Trophoblast cell (in vitro differentiated cells and primary cell): ENCODE results near the gene F5.

Experiments
- DNase-seq, 2 donors: peaks; one replicate each; pipeline ENCODE4 v3.0.0-alpha.2; 2016
- H2AFZ ChIP-seq: 2 replicates; pipeline ENCODE4 v1.6.1; 2013; ENCODE audit warnings: low read length, moderate library complexity, mild to moderate bottlenecking; ENCODE audit not compliant: insufficient read depth, poor library complexity
- H2AK5ac ChIP-seq: 2 replicates; pipeline ENCODE4 v1.6.1; 2013; ENCODE audit warnings: mild to moderate bottlenecking, low read length
- H2BK120ac ChIP-seq: 2 replicates; pipeline ENCODE4 v1.6.1; 2013; ENCODE audit warnings: low read length, mild to moderate bottlenecking, moderate library complexity; ENCODE audit not compliant: insufficient read depth, poor library complexity
- H2BK12ac ChIP-seq: 2 replicates; pipeline ENCODE4 v1.6.1; 2013; ENCODE audit warnings: mild to moderate bottlenecking, low read length, moderate library complexity
- H2BK5ac ChIP-seq: 2 replicates; pipeline ENCODE4 v1.6.1; 2013; ENCODE audit warnings: low read length, low read depth, moderate library complexity, mild to moderate bottlenecking; ENCODE audit not compliant: poor library complexity
- H3K14ac ChIP-seq: 2 replicates; pipeline ENCODE4 v1.6.1; 2013; ENCODE audit warnings: mild to moderate bottlenecking, low read length
- H3K18ac ChIP-seq: 2 replicates; pipeline ENCODE4 v1.6.1; 2013; ENCODE audit warnings: mild to moderate bottlenecking, low read length
- H3K23ac ChIP-seq: 2 replicates; pipeline ENCODE4 v1.6.1; 2013; ENCODE audit warnings: low read length
- H3K27ac ChIP-seq: 2 replicates; pipeline ENCODE4 v1.5.1; 2013; ENCODE audit warnings: low read depth, mild to moderate bottlenecking, inconsistent platforms, low read length, moderate library complexity
- H3K27me3 ChIP-seq: 2 replicates; pipeline ENCODE4 v1.6.1; 2013; ENCODE audit warnings: inconsistent platforms, mild to moderate bottlenecking, low read length, moderate library complexity; ENCODE audit not compliant: insufficient read depth
- H3K36me3 ChIP-seq, 2 experiments: 1 replicate in 1 of 2; 2 replicates in 1 of 2; pipeline ENCODE4 v1.6.1; 2013; ENCODE audit warnings: low read length in 2 of 2, mild to moderate bottlenecking in 2 of 2, moderate library complexity in 1 of 2; ENCODE audit not compliant: insufficient read depth in 2 of 2, control insufficient read depth in 1 of 2
- H3K4ac ChIP-seq: 2 replicates; pipeline ENCODE4 v1.6.1; 2013; ENCODE audit warnings: low read depth, mild to moderate bottlenecking, low read length, moderate library complexity
- H3K4me1 ChIP-seq, 2 experiments: 1 replicate in 1 of 2; 2 replicates in 1 of 2; pipeline ENCODE4 v1.6.1; 2013; ENCODE audit warnings: low read length in 2 of 2, mild to moderate bottlenecking in 2 of 2, moderate library complexity in 1 of 2; ENCODE audit not compliant: insufficient read depth in 2 of 2, control insufficient read depth in 1 of 2
- H3K4me2 ChIP-seq: 2 replicates; pipeline ENCODE4 v1.6.1; 2013; ENCODE audit warnings: inconsistent platforms, mild to moderate bottlenecking, low read length, moderate library complexity
- H3K4me3 ChIP-seq: 2 replicates; pipeline ENCODE4 v1.5.1; 2013; ENCODE audit warnings: mild to moderate bottlenecking, low read depth, low read length, inconsistent platforms
- H3K79me1 ChIP-seq: one replicate; pipeline ENCODE4 v1.6.1; 2013; ENCODE audit warnings: low read length
- H3K79me2 ChIP-seq: 2 replicates; pipeline ENCODE4 v1.6.1; 2013; ENCODE audit warnings: low read length, mild to moderate bottlenecking; ENCODE audit not compliant: control insufficient read depth, insufficient read depth, poor library complexity
- H3K9ac ChIP-seq: 2 replicates; pipeline ENCODE4 v1.6.1; 2013; ENCODE audit warnings: mild to moderate bottlenecking, low read length
- H3K9me3 ChIP-seq: 2 replicates; pipeline ENCODE4 v1.6.1; 2013; ENCODE audit warnings: low read depth, mild to moderate bottlenecking, control low read depth, inconsistent platforms, low read length; ENCODE audit not compliant: insufficient read depth
- H4K12ac ChIP-seq: 2 replicates; pipeline ENCODE4 v1.6.1; 2013; ENCODE audit warnings: low read depth, mild to moderate bottlenecking, low read length, moderate library complexity
- H4K8ac ChIP-seq: 2 replicates; pipeline ENCODE4 v1.6.1; 2013; ENCODE audit warnings: low read depth, mild to moderate bottlenecking, low read length, moderate library complexity
- H4K91ac ChIP-seq: one replicate; pipeline ENCODE4 v1.6.1; 2013; ENCODE audit warnings: low read depth, mild to moderate bottlenecking, low read length, moderate library complexity
- WGBS: extraction: QIAGEN DNeasy Blood & Tissue Kit; methylation state at CpG from one replicate; pipeline ENCODE4 v1.1.7; 2013; ENCODE audit warnings: missing lambda C conversion rate; ENCODE audit not compliant: insufficient read length, insufficient coverage; ENCODE audit errors: extremely low coverage; 5-methylcytosine and 5-hydroxymethylcytosine counted together

F5 gene

GRCh38 chr1:169557131-169557530 is 29.1 kb downstream of the F5 start:
- Histone ChIP-seq H3K18ac (no peak overlapping the region), H2AFZ (no peak overlapping the region), H3K4me2 (no peak overlapping the region), H3K27me3 (no peaks in the 10 kb centered on the region), H2BK120ac (no peak overlapping the region), H3K14ac (no peak overlapping the region), H3K79me1 (no peaks in the 10 kb centered on the region), H3K4me1 (no peaks in the 10 kb centered on the region), H3K27ac (no peak overlapping the region), H3K4ac (no peak overlapping the region), H3K4me3 (no peak overlapping the region), H4K12ac (no peak overlapping the region), H4K8ac (no peak overlapping the region), H3K9me3 (no peaks in the 10 kb centered on the region), H2AK5ac (no peak overlapping the region), H3K36me3 (no peaks in the 10 kb centered on the region), H3K23ac (no peak overlapping the region), H2BK5ac (no peak overlapping the region), H3K79me2 (no peaks in the 10 kb centered on the region), H3K9ac (no peak overlapping the region), H2BK12ac (no peak overlapping the region), H4K91ac (no peak overlapping the region)
- DNase-seq, result no peak
- no CpG with 5 or more reads among the region's 5 CpGs for WGBS

GRCh38 chr1:169550294-169550693 is 36.0 kb downstream of the F5 start:
- Histone ChIP-seq H3K36me3 (no peaks in the 10 kb centered on the region), H2AK5ac (no peak overlapping the region), H3K4me2 (no peak overlapping the region), H2BK120ac (no peak overlapping the region), H4K12ac (no peak overlapping the region), H3K9ac (no peak overlapping the region), H4K8ac (peak overlapping the region; percentile 34), H3K27me3 (no peaks in the 10 kb centered on the region), H2BK5ac (no peak overlapping the region), H4K91ac (no peak overlapping the region), H2AFZ (no peak overlapping the region), H3K18ac (no peak overlapping the region), H3K27ac (no peak overlapping the region), H2BK12ac (no peak overlapping the region), H3K79me1 (no peaks in the 10 kb centered on the region), H3K4me3 (no peak overlapping the region), H3K4me1 (no peaks in the 10 kb centered on the region), H3K9me3 (no peaks in the 10 kb centered on the region), H3K4ac (no peak overlapping the region), H3K14ac (no peak overlapping the region), H3K79me2 (no peaks in the 10 kb centered on the region), H3K23ac (no peak overlapping the region)
- peak in 1 of 2 donors; percentile 67 for DNase-seq
- WGBS, result no CpG with 5 or more reads among the region's 4 CpGs

GRCh38 chr1:169548282-169548681 is 38.0 kb downstream of the F5 start:
- no peak overlapping the region for H3K4me2 ChIP-seq
- H3K23ac ChIP-seq, result no peak overlapping the region
- no peak overlapping the region for H4K8ac ChIP-seq
- H3K4ac ChIP-seq, result no peak overlapping the region
- H3K27ac ChIP-seq, result no peak overlapping the region
- no peak overlapping the region for H2AFZ ChIP-seq
- no peaks in the 10 kb centered on the region for H3K79me1 ChIP-seq
- H2BK5ac ChIP-seq, result no peak overlapping the region
- H3K14ac ChIP-seq, result no peak overlapping the region
- H3K18ac ChIP-seq, result no peak overlapping the region
- no peaks in the 10 kb centered on the region for H3K79me2 ChIP-seq
- H3K36me3 ChIP-seq, result no peaks in the 10 kb centered on the region
- H4K12ac ChIP-seq, result no peak overlapping the region
- DNase-seq, result no peak
- H2BK120ac ChIP-seq, result no peak overlapping the region
- WGBS, result no CpG with 5 or more reads among the region's 2 CpGs
- no peak overlapping the region for H4K91ac ChIP-seq
- H3K9ac ChIP-seq, result no peak overlapping the region
- H3K9me3 ChIP-seq, result no peaks in the 10 kb centered on the region
- H3K27me3 ChIP-seq, result no peaks in the 10 kb centered on the region
- no peaks in the 10 kb centered on the region for H3K4me1 ChIP-seq
- peak overlapping the region; percentile 29 for H2BK12ac ChIP-seq
- H3K4me3 ChIP-seq, result no peak overlapping the region
- H2AK5ac ChIP-seq, result no peak overlapping the region

- WGBS, result no CpG with 5 or more reads among the region's 15 CpGs
- H2AFZ ChIP-seq, result no peak overlapping the region
- no peak overlapping the region for H3K14ac ChIP-seq
- no peak overlapping the region for H3K23ac ChIP-seq
- no peak overlapping the region for H3K4me3 ChIP-seq
- H4K12ac ChIP-seq, result no peak overlapping the region
- no peaks in the 10 kb centered on the region for H3K36me3 ChIP-seq
- H3K18ac ChIP-seq, result no peak overlapping the region
- no peak overlapping the region for H2BK5ac ChIP-seq
- no peak overlapping the region for H3K4ac ChIP-seq
- no peaks in the 10 kb centered on the region for H3K79me2 ChIP-seq
- H2BK12ac ChIP-seq, result no peak overlapping the region
- no peak overlapping the region for H4K91ac ChIP-seq
- H3K27ac ChIP-seq, result no peak overlapping the region
- no peaks in the 10 kb centered on the region for H3K27me3 ChIP-seq
- H3K4me2 ChIP-seq, result no peak overlapping the region
- no peaks in the 10 kb centered on the region for H3K9me3 ChIP-seq
- H3K79me1 ChIP-seq, result no peaks in the 10 kb centered on the region
- H3K9ac ChIP-seq, result no peak overlapping the region
- H3K4me1 ChIP-seq, result no peaks in the 10 kb centered on the region
- no peak overlapping the region for H2AK5ac ChIP-seq
- peak; percentile 43 to 89 for DNase-seq
- H2BK120ac ChIP-seq, result no peak overlapping the region
- H4K8ac ChIP-seq, result no peak overlapping the region
Observed at GRCh38 chr1:169546087-169546995, 39.9 kb downstream of the F5 start.
